GM18907 (cell line): ENCODE results near the gene NACC2.
A peak's percentile ranks its signal among the peaks of the same experiment; 100 is the strongest.
"Not testable (repeated sequence)": the region's sequence is repeated elsewhere in the genome, so short reads cannot be mapped to it uniquely, and the experiment has no call there.

Source experiments
- ATAC-seq: cut with Tn5 transposase; IDR thresholded peaks from one replicate; pipeline ENCODE4 v1.9.1; 2021; ENCODE audit warnings: mild to moderate bottlenecking, moderate library complexity; ENCODE audit not compliant: unreplicated experiment

The NACC2 gene

GRCh38 chr9:135968601-135969000 lies 126.5 kb downstream of the NACC2 start:
- ATAC-seq, result no peak

GRCh38 chr9:135968083-135968476 lies 127.0 kb downstream of the NACC2 start:
- ATAC-seq, result no peak

- not testable (repeated sequence) for ATAC-seq
Measured at GRCh38 chr9:135966916-135967260, 128.2 kb downstream of the NACC2 start.

GRCh38 chr9:135965124-135965756 lies 129.8 kb downstream of the NACC2 start:
- ATAC-seq, result no peak

- ATAC-seq, result no peak
Measured at GRCh38 chr9:135963938-135964337, 131.2 kb downstream of the NACC2 start.

GRCh38 chr9:135963338-135963737 lies 131.8 kb downstream of the NACC2 start:
- ATAC-seq, result no peak

GRCh38 chr9:135962696-135963307 lies 132.3 kb downstream of the NACC2 start:
- ATAC-seq, result no peak

GRCh38 chr9:135961811-135962695 lies 133.0 kb downstream of the NACC2 start:
- ATAC-seq, result no peak

GRCh38 chr9:135961277-135961715 lies 133.8 kb downstream of the NACC2 start, which contains the start of gene UBAC1:
Gene UBAC1 (minus strand): TSS chr9:135961373. CDS start chr9:135961162, 211 bp downstream.
- peak; percentile 81 for ATAC-seq

GRCh38 chr9:135960411-135961276 lies 134.4 kb downstream of the NACC2 start:
- peak; percentile 15 for ATAC-seq

GRCh38 chr9:135959814-135960213 lies 135.3 kb downstream of the NACC2 start:
- no peak for ATAC-seq

GRCh38 chr9:135958485-135958884 lies 136.6 kb downstream of the NACC2 start:
- no peak for ATAC-seq

GRCh38 chr9:135957431-135957830 lies 137.7 kb downstream of the NACC2 start:
- ATAC-seq, result no peak

- ATAC-seq, result no peak
Measured at GRCh38 chr9:135956802-135957174, 138.3 kb downstream of the NACC2 start.
